ENCODE measurements around the gene RAE1. TPM values are rescaled to one million over a fixed set of nuclear protein-coding genes. Genes with fewer than 3 reads are reported as not detected.

RAE1 gene
- total RNA-seq, 4 donors from 2014 or later = 15.8 to 35.8 (median 20.6) TPM

DNA sequence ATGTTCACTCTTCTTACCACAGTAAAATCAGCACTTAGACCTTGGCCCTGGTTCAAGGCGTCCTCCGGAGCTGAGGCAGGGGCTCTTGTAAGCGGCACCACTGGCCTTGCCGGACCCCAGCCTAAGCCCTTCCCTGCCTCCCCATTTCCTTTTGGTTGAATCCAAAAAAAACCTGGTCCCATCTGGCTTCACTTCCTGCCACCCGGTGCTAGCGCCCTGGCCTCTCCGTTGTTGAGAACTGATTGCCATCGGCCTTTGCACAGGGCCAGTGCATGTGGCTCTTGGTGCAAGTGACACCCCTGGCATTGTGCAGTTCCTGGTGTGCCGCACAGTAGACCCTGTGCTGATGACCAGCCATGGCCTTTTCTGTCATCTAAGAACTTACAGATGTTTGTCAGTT lies 21.1 kb downstream of the RAE1 start:
- peaks cover 0 to 99% of the 10 kb centered on the region in 2 donors for H3K36me3 ChIP-seq
- no peaks in the 10 kb centered on the region for H3K9me3 ChIP-seq
- in situ Hi-C loops (cut with MboI; ENCODE audit: low sequenced_read_pairs in 4 of 4) = loop anchor here in 2 of 4 donors (10.0 to 25.0 kb wide), 3 partner anchors 223 to 1290 kb away; partner anchors contain the start of gene STX16 (in 1 of the 2)
- no peak for ATAC-seq
- no peak for DNase-seq
- no peak for TF ChIP-seq POLR2A (IDR thresholded peaks at IDR 0.05)
- TF ChIP-seq, protein P1, sequence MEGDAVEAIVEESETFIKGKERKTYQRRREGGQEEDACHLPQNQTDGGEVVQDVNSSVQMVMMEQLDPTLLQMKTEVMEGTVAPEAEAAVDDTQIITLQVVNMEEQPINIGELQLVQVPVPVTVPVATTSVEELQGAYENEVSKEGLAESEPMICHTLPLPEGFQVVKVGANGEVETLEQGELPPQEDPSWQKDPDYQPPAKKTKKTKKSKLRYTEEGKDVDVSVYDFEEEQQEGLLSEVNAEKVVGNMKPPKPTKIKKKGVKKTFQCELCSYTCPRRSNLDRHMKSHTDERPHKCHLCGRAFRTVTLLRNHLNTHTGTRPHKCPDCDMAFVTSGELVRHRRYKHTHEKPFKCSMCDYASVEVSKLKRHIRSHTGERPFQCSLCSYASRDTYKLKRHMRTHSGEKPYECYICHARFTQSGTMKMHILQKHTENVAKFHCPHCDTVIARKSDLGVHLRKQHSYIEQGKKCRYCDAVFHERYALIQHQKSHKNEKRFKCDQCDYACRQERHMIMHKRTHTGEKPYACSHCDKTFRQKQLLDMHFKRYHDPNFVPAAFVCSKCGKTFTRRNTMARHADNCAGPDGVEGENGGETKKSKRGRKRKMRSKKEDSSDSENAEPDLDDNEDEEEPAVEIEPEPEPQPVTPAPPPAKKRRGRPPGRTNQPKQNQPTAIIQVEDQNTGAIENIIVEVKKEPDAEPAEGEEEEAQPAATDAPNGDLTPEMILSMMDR (IDR thresholded peaks at IDR 0.05 in 4 of 5, conservative IDR thresholded peaks at IDR 0.05 in 1 of 5) = no peak
- no peak overlapping the region for H3K27ac ChIP-seq
- no peak overlapping the region for H3K4me3 ChIP-seq
- no peaks in the 10 kb centered on the region for H3K27me3 ChIP-seq
- H3K4me1 ChIP-seq = no peaks in the 10 kb centered on the region
- intact Hi-C loops (cut with DNase I; ENCODE audit: low total_unique reads) = no loop called here

DNA sequence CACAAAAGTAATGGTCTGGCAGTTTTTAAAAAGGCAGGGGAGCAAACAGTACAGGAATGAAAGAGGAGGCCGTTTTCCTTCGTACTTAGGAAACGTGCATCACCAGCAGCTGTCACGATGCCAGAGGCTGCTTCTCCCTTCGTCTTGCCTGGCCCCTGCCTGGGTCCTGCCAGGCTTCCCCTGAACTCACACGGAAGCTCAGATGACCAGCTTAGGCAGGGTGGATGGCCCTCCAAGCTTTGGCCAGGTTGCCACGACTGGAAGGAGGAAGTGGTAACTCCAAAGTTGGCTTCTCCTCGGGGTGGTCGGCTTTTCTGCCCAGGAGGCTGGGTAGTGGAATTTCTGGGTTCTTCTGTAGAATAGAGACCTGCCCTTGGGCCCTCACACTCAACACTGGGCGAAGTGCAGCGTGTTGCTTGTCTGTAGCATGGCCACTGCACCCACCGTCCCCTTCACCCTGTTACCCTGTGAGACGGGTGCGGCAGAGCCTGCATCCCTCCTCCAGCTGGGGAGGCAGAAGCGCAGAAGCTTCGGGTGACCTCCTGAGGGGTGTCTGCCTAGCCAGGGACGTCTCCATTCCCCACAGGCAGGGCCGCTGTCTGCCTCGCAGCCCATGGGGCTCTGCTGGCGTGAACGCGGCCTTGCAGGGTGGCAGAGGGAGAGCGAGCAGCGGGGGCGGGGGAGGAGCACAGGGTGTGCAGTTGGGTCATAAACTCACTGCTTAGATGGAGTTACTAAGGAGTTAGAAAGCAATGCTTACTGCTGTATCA lies 21.7 kb downstream of the RAE1 start:
- DNase-seq (no peak), ATAC-seq (no peak)
- TF ChIP-seq POLR2A (IDR thresholded peaks at IDR 0.05) = no peak
- Histone ChIP-seq H3K4me3 (no peak overlapping the region), H3K4me1 (no peaks in the 10 kb centered on the region), H3K36me3 (peaks cover 0 to 98% of the 10 kb centered on the region in 2 donors), H3K27ac (no peak overlapping the region), H3K27me3 (no peaks in the 10 kb centered on the region), H3K9me3 (no peaks in the 10 kb centered on the region)
- in situ Hi-C loops (cut with MboI; ENCODE audit: low sequenced_read_pairs in 4 of 4) (loop anchor here in 2 of 4 donors (10.0 to 25.0 kb wide), 3 partner anchors 222 to 1290 kb away; partner anchors contain the start of gene STX16 (in 1 of the 2)), intact Hi-C loops (cut with DNase I; ENCODE audit: low total_unique reads) (no loop called here)

DNA sequence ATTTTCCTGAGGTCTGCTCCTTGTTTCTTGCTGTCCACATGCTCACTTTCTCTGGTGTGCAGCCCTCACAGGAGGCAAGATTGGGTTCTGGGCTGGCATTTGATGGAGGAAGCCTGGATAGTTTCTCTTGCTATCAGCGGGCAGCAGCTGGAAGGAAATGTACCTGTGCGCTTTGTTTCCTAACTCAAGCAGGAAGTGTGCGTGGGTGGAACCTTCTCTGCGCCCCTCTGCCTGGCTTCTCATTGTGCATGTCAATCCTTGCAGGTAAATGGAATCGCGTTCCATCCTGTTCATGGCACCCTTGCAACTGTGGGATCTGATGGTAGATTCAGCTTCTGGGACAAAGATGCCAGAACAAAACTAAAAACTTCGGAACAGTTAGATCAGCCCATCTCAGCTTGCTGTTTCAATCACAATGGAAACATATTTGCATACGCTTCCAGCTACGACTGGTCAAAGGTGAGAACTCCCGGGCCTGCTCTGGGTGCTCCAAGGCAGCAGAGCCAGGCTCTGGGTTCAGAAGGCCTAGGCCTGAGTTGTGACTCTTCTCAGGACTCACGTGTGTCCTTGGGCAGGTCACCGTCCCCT lies 23.4 kb downstream of the RAE1 start:
- H3K9me3 ChIP-seq = no peaks in the 10 kb centered on the region
- H3K27me3 ChIP-seq = no peaks in the 10 kb centered on the region
- no peak overlapping the region for H3K27ac ChIP-seq
- ATAC-seq (no peak), DNase-seq (no peak)
- in situ Hi-C loops (cut with MboI; ENCODE audit: low sequenced_read_pairs in 4 of 4) = loop anchor here in 2 of 4 donors (10.0 to 25.0 kb wide), 3 partner anchors 220 to 1288 kb away; partner anchors contain the start of gene STX16 (in 1 of the 2)
- intact Hi-C loops (cut with DNase I; ENCODE audit: low total_unique reads) = no loop called here
- TF ChIP-seq POLR2A (IDR thresholded peaks at IDR 0.05) = no peak
- TF ChIP-seq, protein P1 (IDR thresholded peaks at IDR 0.05 in 4 of 5, conservative IDR thresholded peaks at IDR 0.05 in 1 of 5) = no peak
- H3K36me3 ChIP-seq = peaks cover 0 to 91% of the 10 kb centered on the region in 2 donors
- H3K4me3 ChIP-seq = no peak overlapping the region
- no peaks in the 10 kb centered on the region for H3K4me1 ChIP-seq

DNA sequence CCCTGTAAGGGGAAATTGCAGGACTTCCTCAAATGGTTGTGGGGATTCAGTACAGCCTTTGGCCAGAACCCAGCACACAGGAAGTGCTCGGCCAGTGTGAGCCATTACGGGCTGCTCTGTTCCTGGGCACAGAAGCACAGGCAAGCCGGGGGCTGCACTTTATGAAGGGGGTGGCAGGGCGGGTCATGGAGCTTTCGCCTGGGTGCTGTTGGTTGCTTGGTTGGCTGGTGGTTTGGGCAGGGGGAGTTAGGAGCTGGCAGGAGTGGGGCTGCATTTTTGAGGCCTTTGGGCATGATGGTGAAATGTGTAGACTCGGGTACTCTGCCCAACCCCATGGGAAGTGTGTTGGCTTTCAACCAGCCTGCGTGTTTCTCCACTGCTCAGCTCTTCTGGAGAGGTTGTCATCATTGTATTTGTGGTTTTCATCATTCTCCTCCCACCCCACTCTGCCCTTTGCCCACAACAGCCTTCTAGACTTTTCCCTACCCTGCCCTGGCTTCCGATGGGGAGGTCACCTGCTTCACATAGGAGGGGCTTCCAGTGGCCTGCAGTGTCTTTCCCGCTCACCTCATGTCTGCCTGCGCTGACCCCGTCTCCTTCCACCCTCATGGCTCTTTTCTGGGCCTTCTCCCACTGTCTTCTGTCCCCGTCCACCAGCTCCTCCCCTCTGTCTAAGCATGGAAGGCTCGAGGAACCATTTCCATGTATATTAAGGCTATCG lies 24.0 kb downstream of the RAE1 start:
- no peaks in the 10 kb centered on the region for H3K9me3 ChIP-seq
- H3K4me1 ChIP-seq = no peaks in the 10 kb centered on the region
- DNase-seq (no peak), ATAC-seq (peak; percentile 23 to 27)
- intact Hi-C loops (cut with DNase I; ENCODE audit: low total_unique reads) = no loop called here
- H3K36me3 ChIP-seq = peaks cover 0 to 85% of the 10 kb centered on the region in 2 donors
- TF ChIP-seq POLR2A (IDR thresholded peaks at IDR 0.05) = no peak
- TF ChIP-seq, protein P1 (IDR thresholded peaks at IDR 0.05 in 4 of 5, conservative IDR thresholded peaks at IDR 0.05 in 1 of 5) = no peak
- in situ Hi-C loops (cut with MboI; ENCODE audit: low sequenced_read_pairs in 4 of 4) = loop anchor here (5.0 to 25.0 kb wide), 5 partner anchors 122 to 1287 kb away; partner anchors contain the start of genes PMEPA1 (in 1 of the 4) and STX16 (in 1 of the 4)
- H3K4me3 ChIP-seq = no peak overlapping the region
- H3K27ac ChIP-seq = peak overlapping the region in 1 of 4 donors; percentile 25
- H3K27me3 ChIP-seq = no peaks in the 10 kb centered on the region
